ENCODE measurements around the gene SLC7A4. TPM values are rescaled to one million over a fixed set of nuclear protein-coding genes. Genes with fewer than 3 reads are reported as not detected.
"Not testable (repeated sequence)": the region's sequence is repeated elsewhere in the genome, so short reads cannot be mapped to it uniquely, and the experiment has no call there.

The SLC7A4 gene
- total RNA-seq, 1 donor from 2014 or later, result not detected

- H3K4me2 ChIP-seq, result no peak overlapping the region
Observed at GRCh38 chr22:21051145-21051830, 18.9 kb upstream of the SLC7A4 start.

GRCh38 chr22:21048965-21049364 is 16.6 kb upstream of the SLC7A4 start:
- H2AFZ ChIP-seq (replicated peaks); H3K4me1 ChIP-seq; H3K4me3 ChIP-seq; H3F3A ChIP-seq (ENCODE audit: low read depth); H4K20me1 ChIP-seq (ENCODE audit: low read depth); H3K36me3 ChIP-seq; H3K27ac Mint-ChIP-seq; H3K27ac ChIP-seq; H3K36me3 Mint-ChIP-seq; DNase-seq (ENCODE audit: low spot score); H3K9me3 Mint-ChIP-seq; H3K4me2 ChIP-seq; H3K27me3 Mint-ChIP-seq (ENCODE audit: insufficient read depth, low read depth); H3K9me3 ChIP-seq (ENCODE audit: low read depth); H3K9ac ChIP-seq; H3K79me2 ChIP-seq (ENCODE audit: low read depth): not testable (repeated sequence)
- peaks cover 12% of the 10 kb centered on the region for H3K27me3 ChIP-seq
- peak overlapping the region; percentile 43 for H3K4me3 Mint-ChIP-seq
- peaks cover 43% of the 10 kb centered on the region for H3K4me1 Mint-ChIP-seq

More at GRCh38 chr22:21051145-21051830, 18.9 kb upstream of the SLC7A4 start:
- H3K9me3 Mint-ChIP-seq, result no peaks in the 10 kb centered on the region
- Histone ChIP-seq H2AFZ (replicated peaks) (peak overlapping the region; percentile 26), H4K20me1 (ENCODE audit: low read depth) (no peaks in the 10 kb centered on the region), H3K79me2 (ENCODE audit: low read depth) (no peaks in the 10 kb centered on the region), H3K27me3 (no peaks in the 10 kb centered on the region), H3K9ac (no peak overlapping the region), H3K4me3 (no peak overlapping the region), H3K9me3 (ENCODE audit: low read depth) (no peaks in the 10 kb centered on the region), H3F3A (ENCODE audit: low read depth) (peaks cover under 1% of the 10 kb centered on the region), H3K4me1 (peaks cover under 1% of the 10 kb centered on the region), H3K36me3 (no peaks in the 10 kb centered on the region), H3K27ac (no peak overlapping the region)
- H3K4me1 Mint-ChIP-seq, result peaks cover 39% of the 10 kb centered on the region
- no peak for DNase-seq (ENCODE audit: low spot score)
- no peak overlapping the region for H3K4me3 Mint-ChIP-seq
- peaks cover 7% of the 10 kb centered on the region for H3K27me3 Mint-ChIP-seq (ENCODE audit: insufficient read depth, low read depth)
- TF ChIP-seq, protein P1, sequence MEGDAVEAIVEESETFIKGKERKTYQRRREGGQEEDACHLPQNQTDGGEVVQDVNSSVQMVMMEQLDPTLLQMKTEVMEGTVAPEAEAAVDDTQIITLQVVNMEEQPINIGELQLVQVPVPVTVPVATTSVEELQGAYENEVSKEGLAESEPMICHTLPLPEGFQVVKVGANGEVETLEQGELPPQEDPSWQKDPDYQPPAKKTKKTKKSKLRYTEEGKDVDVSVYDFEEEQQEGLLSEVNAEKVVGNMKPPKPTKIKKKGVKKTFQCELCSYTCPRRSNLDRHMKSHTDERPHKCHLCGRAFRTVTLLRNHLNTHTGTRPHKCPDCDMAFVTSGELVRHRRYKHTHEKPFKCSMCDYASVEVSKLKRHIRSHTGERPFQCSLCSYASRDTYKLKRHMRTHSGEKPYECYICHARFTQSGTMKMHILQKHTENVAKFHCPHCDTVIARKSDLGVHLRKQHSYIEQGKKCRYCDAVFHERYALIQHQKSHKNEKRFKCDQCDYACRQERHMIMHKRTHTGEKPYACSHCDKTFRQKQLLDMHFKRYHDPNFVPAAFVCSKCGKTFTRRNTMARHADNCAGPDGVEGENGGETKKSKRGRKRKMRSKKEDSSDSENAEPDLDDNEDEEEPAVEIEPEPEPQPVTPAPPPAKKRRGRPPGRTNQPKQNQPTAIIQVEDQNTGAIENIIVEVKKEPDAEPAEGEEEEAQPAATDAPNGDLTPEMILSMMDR (IDR thresholded peaks at IDR 0.05), result no peak
- TF ChIP-seq EZH2 (IDR thresholded peaks at IDR 0.05) (no peak), EZH2phosphoT487 (IDR thresholded peaks at IDR 0.05) (no peak)
- peak overlapping the region; percentile 17 for H3K27ac Mint-ChIP-seq
- no peaks in the 10 kb centered on the region for H3K36me3 Mint-ChIP-seq

DNA sequence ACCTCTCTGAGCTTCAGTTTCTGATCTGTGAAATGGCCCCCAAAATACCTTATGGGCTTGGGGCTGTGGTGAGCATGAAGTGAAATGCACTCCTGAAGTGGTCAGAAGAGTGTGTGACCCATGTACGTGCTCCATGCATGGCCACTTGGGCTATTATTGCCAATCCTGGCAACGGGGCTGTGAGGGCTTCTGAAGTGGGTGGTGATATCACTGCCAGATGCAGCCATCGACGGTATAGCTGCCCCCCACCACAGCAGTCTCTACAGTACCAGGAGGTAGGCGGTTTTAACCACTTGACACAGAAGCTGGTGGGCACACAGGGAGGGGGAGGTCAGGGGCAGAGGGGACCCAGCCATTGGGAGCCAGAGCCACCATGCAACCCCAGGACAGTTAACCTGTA is 16.1 kb upstream of the SLC7A4 start:
- H3K9me3 Mint-ChIP-seq; DNase-seq (ENCODE audit: low spot score); H4K20me1 ChIP-seq (ENCODE audit: low read depth); H3K36me3 ChIP-seq; H3K27ac Mint-ChIP-seq; H3K9ac ChIP-seq; H3K9me3 ChIP-seq (ENCODE audit: low read depth); H3K4me3 ChIP-seq; H3K4me3 Mint-ChIP-seq; H3K79me2 ChIP-seq (ENCODE audit: low read depth); H3F3A ChIP-seq (ENCODE audit: low read depth); H3K4me2 ChIP-seq; H3K36me3 Mint-ChIP-seq; H3K27me3 Mint-ChIP-seq (ENCODE audit: insufficient read depth, low read depth); H3K27ac ChIP-seq; H2AFZ ChIP-seq (replicated peaks); H3K4me1 ChIP-seq: not testable (repeated sequence)
- H3K4me1 Mint-ChIP-seq, result peaks cover 46% of the 10 kb centered on the region
- peaks cover 17% of the 10 kb centered on the region for H3K27me3 ChIP-seq

- H3K27ac ChIP-seq, result no peak overlapping the region
- H3K4me1 Mint-ChIP-seq, result peaks cover 49% of the 10 kb centered on the region
- H3K27me3 Mint-ChIP-seq (ENCODE audit: insufficient read depth, low read depth), result peaks cover 5% of the 10 kb centered on the region
- DNase-seq (ENCODE audit: low spot score), result no peak
- no peaks in the 10 kb centered on the region for H3K79me2 ChIP-seq (ENCODE audit: low read depth)
- peaks cover 8% of the 10 kb centered on the region for H3K4me1 ChIP-seq
- H3K9ac ChIP-seq, result no peak overlapping the region
- no peaks in the 10 kb centered on the region for H3K36me3 ChIP-seq
- no peaks in the 10 kb centered on the region for H3K9me3 Mint-ChIP-seq
- no peak overlapping the region for H2AFZ ChIP-seq (replicated peaks)
- no peak overlapping the region for H3K4me2 ChIP-seq
- no peaks in the 10 kb centered on the region for H3K36me3 Mint-ChIP-seq
- H4K20me1 ChIP-seq (ENCODE audit: low read depth), result no peaks in the 10 kb centered on the region
- H3K4me3 Mint-ChIP-seq, result no peak overlapping the region
- peaks cover 20% of the 10 kb centered on the region for H3K27me3 ChIP-seq
- H3K9me3 ChIP-seq (ENCODE audit: low read depth), result no peaks in the 10 kb centered on the region
- TF ChIP-seq, protein P1 (IDR thresholded peaks at IDR 0.05), result no peak
- TF ChIP-seq EZH2 (IDR thresholded peaks at IDR 0.05), result no peak
- no peak overlapping the region for H3K4me3 ChIP-seq
- no peak overlapping the region for H3K27ac Mint-ChIP-seq
- peaks cover 6% of the 10 kb centered on the region for H3F3A ChIP-seq (ENCODE audit: low read depth)
Observed at GRCh38 chr22:21047730-21048129, 15.4 kb upstream of the SLC7A4 start.

All from neural progenitor cell (in vitro differentiated cells).